Caki2 (cell line): ENCODE results near the gene KCNJ15. TPM values are rescaled to one million over a fixed set of nuclear protein-coding genes. Genes with fewer than 3 reads are reported as not detected.

ENCODE experiments used
- DNase-seq: peaks from one replicate; pipeline ENCODE4 v3.0.0-alpha.2; 2015; ENCODE audit warnings: low read depth
- in situ Hi-C: cut with HindIII; loops from 2 replicates; pipeline ENCODE4 v1.10.0; 2016; ENCODE audit warnings: low sequenced_read_pairs, low pct_unique_long_range_greater_than_20kb, mixed read lengths
- total RNA-seq: library from RNA; depleted of rRNA; stranded (reverse); fragments of >200 nt; shearing (Covaris generic); gene quantifications from 2 replicates; pipeline ENCODE4 v1.2.3, GENCODE V29; 2014; ENCODE audit warnings: low replicate concordance

Gene KCNJ15
- total RNA-seq, 1 experiment from 2014 or later: not detected

DNA sequence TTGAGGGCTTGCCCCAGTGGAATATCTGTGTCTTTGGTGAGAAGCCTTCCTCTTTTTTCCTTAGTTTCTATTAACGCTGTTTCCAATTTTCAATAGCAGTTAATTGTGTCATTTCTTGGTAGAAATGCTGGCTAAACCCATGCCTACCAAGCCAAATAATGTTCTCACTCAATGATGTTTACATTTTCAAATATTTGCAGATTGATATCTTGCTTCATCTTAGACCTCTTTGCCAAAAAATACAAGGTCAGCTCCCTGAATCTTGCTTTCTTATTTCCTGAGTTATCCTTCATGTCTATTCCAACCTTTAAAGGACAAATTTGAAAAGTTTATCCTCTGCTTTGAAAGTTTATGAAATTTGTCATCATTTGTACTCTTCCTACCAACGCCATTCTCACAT, 5.1 kb downstream of the KCNJ15 start:
- DNase-seq: no peak
- in situ Hi-C loops: no loop called here

DNA sequence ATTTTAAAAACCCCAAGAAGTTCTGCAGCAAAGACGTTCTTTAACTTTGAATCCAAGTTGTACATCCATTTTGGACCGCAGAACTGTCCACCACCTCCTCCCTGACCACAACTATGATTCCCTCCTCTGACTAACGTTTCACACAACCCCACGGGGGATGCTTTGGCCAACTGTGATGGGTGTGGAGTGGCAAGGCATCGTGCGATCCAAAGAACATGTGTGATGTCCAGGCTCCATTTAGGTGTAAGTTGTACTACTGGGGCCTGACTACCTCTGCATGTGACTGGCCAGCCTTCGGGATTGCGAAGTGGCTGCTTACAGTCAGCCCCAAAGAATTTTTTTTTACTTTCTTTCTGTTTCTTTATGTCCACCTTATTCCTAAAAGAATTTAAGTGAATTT, 6.7 kb downstream of the KCNJ15 start:
- in situ Hi-C loops: no loop called here
- DNase-seq: no peak

DNA sequence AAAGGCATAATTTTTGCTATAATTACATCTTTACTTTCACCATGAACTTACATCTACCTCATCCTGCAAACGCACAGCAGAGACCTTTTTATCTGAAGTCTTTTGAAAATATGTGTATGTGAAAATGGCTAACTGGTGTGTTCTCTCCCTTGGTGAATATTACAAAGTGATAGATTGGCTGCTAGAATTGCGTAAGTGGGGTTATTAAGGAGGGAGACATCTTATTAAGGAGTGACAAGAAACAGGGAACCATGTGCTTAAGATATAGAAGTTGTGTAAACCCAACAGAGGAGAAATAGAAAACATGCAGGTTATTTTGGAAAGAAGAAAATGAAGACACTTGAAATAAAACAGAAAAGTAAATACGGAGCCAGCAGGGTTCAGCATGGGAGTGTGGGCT, 7.8 kb downstream of the KCNJ15 start:
- DNase-seq: no peak
- in situ Hi-C loops: no loop called here

DNA sequence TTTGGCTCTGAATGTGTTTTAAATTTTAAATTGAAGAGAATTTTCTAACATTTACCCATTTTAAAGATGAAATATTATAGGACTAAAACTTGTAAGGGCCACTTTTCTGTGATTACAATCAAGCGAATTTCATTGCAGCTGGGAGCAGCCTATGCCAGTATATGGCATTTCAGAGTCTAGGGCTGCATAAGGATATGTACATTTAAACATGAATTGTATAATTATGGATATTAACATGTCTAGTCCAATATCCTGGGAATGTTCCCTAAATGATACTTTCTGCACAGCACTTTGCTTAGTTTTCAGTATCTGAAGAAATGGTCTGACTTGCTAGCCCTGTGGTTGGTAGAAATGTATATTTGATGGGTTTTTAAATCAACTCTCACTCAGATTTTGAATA, 8.4 kb downstream of the KCNJ15 start:
- in situ Hi-C loops: no loop called here
- DNase-seq: no peak

DNA sequence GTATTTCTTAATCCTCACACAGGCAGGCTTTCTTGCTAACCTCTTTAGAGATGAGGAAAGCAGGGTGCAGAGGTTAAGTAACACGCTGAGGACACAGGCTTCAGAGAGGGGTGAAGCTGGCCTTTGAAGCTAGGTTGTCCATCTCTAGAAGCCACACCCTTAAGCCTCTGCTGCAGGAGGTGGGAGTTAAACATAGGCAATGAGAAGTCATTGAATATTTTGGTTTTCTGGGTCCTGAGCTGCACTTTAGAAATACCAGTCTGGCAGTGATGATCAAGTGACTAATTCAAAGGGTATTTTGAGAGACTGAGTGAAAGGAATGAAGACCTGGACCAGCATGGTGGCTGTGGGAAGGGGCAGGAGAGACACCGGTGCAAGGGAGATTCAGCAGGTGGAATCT, 9.9 kb downstream of the KCNJ15 start:
- in situ Hi-C loops: no loop called here

DNA sequence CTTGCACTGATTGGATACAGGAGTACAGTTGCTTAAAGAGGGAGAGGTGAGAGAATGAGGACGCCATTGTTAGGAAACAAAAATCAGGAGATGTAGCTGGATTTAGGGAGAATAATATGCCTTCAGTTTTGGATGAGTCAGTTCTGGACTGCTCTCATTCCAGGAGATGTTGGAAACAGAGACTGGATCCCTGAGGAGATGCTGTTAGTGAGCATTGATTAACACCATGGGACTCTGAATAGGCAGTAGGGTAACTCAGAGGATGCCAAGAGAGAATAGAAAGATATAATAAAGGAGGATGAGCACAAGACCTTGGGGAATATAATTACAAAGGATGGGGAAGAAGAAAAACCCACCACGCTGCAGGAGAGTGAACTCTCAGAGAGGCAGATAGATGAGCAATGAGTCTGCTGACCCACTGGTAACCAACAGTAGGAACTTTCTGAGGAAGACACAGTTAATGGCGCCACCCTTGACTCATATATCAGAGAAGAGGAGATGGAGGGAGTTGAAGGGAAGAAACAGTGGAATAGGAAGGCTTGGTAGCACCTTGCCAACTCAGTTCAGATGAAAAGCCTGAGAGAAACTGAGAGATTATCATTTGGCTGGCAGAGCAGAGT, 10.5 kb downstream of the KCNJ15 start:
- in situ Hi-C loops: no loop called here
- DNase-seq: no peak

More for the DNA sequence above, 9.9 kb downstream of the KCNJ15 start:
- DNase-seq: no peak

DNA sequence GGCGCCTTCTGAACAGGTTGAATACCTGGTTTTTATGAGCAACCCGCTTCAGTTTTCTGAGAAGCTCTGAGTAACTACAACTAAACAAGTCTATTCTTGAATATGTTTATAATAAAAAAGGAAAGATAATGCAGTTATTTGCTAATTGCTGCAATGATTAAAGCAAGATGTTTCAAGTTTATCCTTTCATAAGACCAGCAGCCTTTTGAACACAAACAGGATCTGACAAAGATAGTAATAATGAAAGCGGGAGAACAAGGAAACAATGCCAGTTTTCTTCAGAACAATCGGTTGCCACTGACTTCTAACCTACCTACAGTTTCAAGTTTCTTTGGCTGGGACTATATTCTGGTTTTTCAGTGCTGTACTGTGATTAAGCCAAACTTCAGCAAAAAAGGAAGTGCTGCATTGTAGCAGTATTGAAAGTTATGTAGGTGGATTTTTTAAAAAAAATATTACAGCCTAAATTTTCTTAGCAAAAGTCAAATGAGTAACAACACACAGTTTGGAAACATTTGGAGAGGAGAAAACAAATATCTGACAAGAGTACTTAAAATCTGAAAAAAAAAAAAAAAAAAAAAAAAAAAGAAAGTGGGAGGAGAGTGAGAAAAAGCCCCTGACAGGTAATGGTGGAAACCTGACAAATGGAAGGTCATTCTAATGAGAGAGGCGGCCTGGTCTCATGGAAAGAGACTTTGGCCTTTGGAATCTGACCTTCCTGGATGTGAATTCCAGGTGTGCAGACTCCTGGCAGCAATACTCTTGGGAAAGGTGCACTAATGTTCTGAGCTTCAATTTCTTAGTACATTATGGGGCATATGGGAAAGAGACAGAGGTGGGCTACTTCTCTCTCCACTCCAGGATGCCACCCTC, 11.4 kb downstream of the KCNJ15 start:
- DNase-seq: no peak
- in situ Hi-C loops: no loop called here

DNA sequence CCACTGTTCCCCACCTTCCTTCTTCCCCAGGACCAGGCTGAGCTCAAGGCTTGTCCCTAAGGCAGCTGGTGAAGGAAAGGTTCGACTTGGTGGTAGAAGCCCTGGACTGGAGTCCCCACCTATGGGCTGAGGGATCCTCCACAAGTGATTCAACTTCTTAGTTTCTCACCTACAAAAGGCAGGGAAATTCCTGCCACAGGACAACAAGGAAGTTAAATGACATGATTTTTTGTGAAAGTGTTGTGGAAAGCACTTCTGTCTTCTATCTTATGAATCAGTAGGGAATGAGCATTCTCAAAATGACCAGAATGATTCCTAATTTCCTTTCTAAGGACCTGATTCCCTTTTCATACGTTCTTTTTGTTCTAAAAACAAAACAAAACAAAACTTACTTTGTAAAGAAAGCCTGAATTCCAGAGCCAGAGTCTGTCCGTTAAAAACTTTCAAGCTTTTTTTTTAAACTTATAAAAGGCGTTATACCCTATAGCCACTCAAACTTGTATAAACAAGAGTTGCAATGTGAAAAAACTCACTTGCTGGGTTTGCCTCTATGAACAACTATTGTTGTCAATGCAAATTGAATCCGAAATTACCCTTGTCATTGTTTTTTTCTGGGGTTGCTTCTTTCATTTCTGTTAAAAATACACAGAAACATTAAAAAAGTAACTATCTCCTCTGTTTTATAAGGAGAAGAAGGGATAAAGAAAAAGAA, 12.2 kb downstream of the KCNJ15 start:
- in situ Hi-C loops: no loop called here
- DNase-seq: no peak

DNA sequence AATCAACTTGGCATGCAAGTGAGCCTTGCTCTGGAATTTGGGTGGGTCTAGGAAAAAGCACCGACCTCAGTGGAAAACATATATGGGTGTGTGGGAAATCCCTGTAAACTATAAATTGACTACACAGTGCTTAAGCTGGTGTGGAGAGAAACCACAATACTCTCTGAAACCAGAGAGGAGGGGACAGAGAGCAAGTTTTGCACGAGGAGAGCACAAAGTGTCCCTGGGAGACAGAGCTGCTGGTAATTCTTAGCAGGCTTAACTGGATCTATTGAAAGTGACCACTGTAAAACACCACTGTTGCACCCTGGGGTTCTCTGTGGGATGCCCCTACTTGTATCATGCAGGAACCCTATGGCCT, 12.8 kb downstream of the KCNJ15 start:
- DNase-seq: no peak
- in situ Hi-C loops: no loop called here

DNA sequence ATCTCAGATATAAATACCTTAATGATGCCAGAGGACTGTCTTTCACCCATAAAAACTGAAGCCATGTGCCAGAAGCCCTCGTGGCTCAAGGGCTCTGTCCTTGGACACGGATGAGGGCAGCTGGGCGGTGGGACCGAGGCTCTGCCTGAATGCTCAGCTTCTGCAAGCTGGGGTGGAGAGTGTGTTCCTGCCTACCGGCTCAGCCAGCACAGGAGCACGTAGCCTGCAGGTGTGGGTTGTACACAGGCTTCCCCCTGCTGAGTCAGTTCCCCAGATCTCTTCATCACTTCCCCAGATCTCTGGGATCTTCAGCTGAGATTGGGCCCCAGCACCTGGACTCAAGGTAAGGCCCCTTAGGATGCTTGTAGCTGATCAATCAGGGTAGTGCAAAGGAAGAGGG, 15.4 kb downstream of the KCNJ15 start:
- in situ Hi-C loops: no loop called here
- no peak for DNase-seq

DNA sequence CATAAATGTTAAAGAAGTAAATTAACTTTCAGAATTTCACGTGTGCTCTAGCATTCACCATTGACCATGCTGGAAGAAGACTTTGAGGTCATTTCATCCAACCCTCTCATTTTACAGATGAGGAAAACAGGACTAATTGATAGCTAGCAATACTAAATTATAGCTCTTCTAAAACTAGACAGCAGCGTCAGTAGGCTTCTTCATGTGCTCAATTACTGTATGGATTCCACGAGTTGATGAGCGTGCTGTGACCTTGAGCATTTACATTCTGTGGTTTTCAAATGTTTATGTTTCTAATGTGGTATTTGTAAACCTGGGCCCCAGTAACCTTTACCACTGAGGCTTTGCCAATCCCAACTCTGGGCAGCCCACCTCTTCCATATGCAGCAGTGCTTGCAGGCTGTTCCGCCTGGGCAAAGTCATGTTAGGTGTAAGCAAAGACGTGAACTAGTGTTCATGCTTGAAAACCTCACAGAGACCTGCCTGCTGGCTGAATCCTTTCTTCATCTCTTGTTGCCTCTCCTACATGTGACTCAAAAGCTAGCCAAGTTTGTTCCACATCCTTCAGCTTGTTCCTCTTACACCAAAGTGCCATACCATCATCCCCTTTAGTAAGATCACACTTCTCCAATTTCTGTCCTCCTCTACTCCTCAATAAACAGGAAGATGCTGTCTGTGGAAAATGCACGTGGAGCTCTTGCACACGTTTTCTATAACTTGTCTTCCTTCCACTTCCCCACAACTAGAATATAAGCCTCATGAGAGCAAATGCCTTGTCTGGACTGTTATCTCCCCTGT, 17.2 kb downstream of the KCNJ15 start:
- DNase-seq: no peak
- in situ Hi-C loops: no loop called here

DNA sequence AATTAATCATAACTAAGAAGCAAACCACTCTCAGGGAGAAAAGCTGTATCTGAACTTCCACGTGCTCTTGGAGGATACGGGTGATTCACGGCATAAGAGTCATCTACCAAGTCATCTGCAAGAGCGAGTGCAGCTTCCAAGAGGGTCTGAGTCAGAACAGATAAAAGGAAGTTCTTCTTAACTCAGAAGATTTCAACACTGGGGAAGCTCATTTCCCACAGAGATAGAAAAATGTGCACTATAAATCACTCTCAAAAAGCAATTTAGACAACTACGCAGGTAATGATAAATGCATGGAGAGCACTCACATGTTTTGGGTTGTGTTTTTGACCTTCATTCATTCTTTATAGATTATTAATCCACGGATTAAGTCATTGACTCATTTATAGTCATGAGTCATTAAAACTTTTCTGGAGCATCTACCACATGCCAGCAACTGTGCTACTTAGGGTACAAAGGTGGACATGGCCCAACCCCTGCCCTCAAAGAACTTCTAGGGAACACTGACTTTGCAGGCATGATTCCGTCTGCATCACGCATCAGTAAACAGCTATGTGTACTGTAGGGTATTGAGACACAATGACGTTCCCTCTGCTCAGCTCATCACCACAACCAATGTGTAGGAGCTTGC, 20.8 kb downstream of the KCNJ15 start:
- DNase-seq: peak; percentile 96
- in situ Hi-C loops: no loop called here

DNA sequence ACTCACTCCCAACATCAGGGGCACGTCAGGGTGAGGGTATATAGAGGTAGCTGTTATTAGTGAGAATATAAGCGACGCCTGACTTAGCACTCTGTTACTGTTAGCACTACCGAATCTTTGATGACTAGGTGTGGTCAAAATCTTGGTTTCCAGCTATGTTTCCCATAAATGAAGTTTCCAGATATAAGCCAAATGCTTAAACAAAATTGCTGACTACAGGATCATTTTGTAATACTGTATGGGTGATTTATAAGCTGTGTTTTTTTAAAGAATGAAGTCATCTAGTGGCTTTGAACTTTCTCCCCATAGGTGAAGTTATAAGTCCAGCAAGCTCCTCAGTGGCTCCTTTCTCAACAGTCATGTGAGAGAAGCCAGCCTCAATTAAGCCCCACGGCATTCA, 23.7 kb downstream of the KCNJ15 start:
- in situ Hi-C loops: no loop called here
- no peak for DNase-seq

DNA sequence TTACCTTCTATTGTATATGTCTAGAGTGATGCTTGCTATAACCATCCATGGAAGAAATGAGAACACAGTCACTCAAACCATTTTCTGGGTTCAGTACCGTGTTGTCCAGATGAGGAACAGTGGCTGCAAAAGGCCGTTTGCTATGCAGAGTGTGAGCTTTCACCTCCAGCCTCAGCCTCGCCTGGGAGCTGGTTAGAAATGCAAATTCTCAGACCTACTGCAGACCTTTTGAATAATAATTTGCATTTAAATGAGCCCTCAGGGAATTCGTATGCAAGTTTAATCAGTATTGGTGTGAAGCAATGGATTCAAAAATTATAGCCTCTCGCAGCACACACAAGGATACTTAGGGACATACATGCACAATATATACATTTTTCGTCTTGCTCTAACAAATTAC, 24.1 kb downstream of the KCNJ15 start:
- in situ Hi-C loops: no loop called here
- DNase-seq: no peak

DNA sequence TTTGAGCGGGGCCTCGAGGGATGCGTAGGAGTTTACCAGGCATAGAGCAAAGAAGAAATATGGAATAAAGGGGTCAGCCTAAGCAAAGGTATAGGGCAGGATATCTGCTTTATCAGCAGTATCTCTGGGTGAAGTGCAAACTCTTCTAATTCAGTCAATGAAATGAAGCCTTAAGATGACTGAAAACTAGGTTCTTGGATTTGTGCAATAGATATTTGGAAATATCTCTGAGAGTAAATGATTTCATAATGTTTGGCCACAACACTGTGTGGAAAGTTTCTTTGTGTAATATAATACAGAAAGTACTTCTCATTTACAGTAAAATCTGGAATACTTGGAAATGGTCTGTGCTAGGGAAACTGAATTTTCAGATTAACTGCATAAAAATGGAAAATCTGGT, 26.1 kb downstream of the KCNJ15 start:
- in situ Hi-C loops: no loop called here
- no peak for DNase-seq

DNA sequence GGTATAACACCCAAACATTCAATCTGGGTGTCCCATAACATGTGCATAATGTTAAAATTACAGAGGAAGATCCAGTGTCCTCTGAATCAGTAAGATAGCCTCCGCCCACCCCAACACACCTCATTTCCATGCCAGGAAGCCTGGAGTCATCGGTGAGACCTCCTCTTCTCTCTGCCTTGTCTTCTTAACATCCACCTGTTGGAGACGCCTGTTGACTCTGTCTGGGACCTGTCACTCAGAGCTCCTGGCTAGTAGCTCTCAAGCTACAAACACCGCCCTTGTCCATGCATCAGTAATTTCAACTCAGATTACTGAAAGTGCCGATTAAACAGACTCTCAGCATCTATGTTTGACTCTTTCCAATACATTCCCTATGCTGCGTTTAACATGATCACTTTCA, 27.4 kb downstream of the KCNJ15 start:
- no peak for DNase-seq
- in situ Hi-C loops: no loop called here

DNA sequence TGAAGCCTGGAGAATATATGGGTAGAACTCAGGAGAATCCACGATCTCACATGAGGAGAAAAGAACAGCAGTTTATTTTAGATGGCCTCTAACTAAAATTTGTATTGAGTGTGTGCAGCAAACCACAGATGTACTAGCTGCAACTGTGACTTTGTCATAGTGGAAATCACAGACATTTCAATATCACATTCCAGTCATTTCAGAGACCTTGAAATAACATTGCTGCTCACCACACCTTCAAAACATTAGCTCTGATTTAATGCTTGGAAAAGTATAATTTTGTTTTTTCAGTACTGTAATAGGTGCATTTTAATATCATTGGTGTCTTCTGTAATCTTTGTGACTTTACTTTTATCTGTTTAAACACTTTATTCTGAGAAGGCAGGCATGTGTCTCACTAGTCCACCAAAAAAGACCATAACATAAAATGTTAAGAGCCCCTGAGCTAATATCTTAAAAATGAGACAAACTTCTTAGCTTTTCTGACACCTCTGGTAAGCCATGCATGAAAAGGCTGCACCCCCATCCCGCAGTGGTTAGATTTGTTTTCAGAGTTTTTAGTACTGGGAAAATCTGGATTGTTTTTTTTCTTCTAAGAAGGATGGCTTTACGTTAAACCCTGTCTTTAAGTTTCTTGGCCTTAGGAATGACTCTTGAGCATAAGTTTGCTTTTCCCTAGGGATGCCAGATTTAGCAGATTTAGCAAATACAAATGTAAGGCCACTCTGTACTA, 30.1 kb downstream of the KCNJ15 start:
- DNase-seq: peak; percentile 55
- in situ Hi-C loops: no loop called here

DNA sequence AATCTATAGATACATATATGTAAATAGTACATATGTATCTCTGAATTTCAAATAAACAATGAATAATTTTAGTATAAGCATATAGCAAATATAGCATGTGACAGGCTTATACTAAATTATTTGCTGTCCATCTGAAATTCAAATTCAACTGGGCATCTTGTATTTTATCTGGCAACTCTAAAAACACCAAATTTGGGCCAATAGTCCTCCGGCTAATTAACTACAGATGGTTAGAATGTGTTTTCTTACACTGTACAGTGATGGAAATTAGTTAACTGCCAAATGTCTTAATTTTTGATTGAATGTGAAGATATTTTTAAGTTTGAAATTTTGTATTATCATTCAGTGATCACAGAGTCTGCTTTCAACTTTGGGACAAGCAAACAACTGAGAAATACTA, 30.7 kb downstream of the KCNJ15 start:
- no peak for DNase-seq
- in situ Hi-C loops: no loop called here
